ENCODE data around the gene METTL1.

METTL1 gene

DNA sequence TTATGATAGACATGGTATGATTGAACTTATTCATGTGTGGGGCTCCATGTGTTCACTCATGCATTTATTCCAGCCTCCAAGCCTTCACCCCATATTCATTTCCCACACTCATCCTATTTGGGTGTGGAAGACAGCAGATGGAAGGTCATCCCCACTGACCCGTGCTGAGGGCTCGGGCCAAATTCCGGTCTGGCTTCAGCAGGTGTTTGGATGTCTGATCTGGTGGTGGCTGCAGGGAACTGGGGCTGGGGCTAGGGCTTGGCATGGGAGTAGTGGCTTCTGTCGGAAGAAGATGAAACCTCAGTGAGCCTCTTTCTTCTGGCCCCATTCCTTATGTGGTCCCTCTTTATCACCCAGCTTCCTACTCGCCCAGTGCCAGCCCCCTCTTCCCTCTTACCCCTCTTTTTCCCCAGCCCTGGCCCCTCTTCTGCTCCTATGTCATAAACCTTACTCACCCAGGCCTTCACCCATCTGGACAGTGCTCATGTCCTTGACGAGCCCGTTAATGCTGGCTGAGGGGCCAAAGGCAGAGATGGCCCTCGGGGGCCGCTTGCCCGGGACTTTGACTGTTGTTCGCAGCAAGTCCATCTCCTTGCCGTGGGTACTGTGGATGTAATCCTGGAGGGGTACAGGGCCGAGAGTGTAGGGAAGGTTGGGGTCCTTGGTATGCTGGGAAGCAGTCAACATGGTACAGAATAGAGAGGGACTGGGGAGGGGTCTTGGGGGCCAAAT is 41.4 kb downstream of the METTL1 start:
- no peak for DNase-seq (ENCODE audit: low spot score)
- TF ChIP-seq, protein P1, sequence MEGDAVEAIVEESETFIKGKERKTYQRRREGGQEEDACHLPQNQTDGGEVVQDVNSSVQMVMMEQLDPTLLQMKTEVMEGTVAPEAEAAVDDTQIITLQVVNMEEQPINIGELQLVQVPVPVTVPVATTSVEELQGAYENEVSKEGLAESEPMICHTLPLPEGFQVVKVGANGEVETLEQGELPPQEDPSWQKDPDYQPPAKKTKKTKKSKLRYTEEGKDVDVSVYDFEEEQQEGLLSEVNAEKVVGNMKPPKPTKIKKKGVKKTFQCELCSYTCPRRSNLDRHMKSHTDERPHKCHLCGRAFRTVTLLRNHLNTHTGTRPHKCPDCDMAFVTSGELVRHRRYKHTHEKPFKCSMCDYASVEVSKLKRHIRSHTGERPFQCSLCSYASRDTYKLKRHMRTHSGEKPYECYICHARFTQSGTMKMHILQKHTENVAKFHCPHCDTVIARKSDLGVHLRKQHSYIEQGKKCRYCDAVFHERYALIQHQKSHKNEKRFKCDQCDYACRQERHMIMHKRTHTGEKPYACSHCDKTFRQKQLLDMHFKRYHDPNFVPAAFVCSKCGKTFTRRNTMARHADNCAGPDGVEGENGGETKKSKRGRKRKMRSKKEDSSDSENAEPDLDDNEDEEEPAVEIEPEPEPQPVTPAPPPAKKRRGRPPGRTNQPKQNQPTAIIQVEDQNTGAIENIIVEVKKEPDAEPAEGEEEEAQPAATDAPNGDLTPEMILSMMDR (IDR thresholded peaks at IDR 0.05; ENCODE audit: extremely low read depth, missing control alignments), result no peak

DNA sequence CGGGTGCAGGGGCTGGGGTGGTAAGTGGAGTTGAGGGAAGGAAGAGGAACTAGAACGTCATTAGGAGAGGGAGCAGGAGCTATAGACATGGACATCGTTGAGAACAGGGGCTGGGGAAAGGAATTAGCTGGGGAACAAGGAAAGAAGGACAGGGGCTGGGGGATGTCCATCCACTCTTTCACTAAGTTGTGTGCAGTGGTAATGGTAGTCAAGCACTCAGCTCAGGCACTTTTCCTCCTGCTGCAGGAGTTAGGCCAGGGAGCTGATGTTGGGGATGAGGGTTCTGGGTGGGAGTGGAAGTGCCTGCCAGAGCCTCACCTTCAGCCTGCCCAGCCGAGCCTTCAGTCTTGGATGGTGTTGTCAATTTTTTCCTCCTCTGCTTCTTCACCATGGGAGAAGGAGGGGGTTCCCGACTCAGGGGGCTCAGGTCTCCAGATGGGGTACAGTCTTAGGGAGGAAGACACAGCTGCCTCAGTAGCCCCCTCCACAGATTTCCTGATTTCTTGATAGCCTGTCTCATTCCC is 42.5 kb downstream of the METTL1 start:
- TF ChIP-seq, protein P1 (IDR thresholded peaks at IDR 0.05; ENCODE audit: extremely low read depth, missing control alignments), result no peak
- peak; percentile 13 for DNase-seq (ENCODE audit: low spot score)

DNA sequence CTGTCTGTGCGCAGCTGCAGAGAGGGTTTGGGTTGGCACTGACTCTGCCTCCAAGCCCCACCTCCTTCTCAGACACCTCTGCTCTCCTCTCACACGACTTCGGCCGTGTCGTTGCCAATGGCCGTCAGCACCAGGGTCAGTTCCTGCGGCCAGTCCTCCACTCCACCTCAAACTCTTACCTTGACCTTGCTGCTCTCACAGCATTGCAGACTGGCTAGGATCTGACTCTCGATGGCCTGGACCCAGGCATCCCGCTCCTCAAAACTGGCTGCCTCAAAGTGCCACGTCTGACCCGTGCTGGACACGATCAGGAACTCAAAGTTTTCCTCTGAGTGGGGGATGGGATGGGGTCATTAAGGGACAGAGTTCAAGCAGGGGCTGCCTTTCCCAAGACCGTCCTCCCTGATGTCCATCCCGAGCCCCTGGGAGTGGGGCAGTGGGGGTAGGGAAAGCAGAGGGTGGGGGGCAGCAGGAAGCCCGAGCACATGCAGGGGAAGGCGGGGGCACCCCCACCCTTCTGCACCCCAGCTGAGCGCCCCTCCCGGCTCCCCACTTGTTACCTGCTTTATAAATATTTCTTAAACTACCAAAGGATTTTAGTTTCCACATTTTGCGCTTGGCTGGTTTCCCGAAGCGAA is 44.0 kb downstream of the METTL1 start:
- TF ChIP-seq, protein P1 (IDR thresholded peaks at IDR 0.05; ENCODE audit: extremely low read depth, missing control alignments), result no peak
- no peak for DNase-seq (ENCODE audit: low spot score)

DNA sequence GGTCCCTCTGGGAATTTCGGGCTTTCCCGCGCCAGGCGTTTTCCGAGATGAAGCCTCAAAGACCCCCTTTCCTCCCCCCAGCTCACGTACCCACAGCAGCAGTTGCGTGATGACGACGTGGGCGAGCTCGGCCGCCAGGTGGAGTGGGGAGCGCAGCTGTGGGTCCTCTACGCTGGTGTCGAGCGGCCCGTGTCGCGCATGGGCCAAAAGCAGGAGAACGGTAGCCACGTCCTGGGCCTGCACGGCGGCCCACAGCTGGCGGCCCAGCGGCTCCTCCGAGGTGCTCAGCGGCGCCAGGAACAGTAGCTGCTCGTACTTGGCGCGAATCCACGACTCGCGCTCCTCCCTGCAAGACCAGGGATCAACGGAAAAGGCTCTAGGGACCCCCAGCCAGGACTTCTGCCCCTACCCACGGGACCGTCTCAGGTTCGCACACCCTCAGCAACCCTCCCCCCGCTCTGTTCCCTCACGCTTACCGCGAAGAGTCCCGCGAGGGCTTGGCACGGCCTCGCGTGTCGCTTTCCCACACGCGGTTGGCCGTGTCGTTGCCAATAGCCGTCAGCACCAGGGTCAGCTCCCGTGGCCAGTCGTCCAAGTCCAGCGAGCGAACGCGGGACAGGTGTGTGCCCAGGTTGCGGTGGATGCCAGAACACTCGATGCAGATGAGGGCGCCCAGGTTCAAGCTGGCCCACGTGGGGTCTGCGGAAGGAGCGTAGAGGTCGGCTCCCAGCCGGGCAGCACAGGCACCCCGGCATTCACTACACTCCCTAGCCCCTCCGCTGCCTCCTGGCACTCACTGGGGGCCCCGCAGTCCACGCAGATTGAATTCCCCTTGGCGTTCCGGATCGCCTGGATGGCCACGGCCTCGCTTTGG is 44.8 kb downstream of the METTL1 start:
- DNase-seq (ENCODE audit: low spot score), result peak; percentile 36
- TF ChIP-seq, protein P1 (IDR thresholded peaks at IDR 0.05; ENCODE audit: extremely low read depth, missing control alignments), result no peak

DNA sequence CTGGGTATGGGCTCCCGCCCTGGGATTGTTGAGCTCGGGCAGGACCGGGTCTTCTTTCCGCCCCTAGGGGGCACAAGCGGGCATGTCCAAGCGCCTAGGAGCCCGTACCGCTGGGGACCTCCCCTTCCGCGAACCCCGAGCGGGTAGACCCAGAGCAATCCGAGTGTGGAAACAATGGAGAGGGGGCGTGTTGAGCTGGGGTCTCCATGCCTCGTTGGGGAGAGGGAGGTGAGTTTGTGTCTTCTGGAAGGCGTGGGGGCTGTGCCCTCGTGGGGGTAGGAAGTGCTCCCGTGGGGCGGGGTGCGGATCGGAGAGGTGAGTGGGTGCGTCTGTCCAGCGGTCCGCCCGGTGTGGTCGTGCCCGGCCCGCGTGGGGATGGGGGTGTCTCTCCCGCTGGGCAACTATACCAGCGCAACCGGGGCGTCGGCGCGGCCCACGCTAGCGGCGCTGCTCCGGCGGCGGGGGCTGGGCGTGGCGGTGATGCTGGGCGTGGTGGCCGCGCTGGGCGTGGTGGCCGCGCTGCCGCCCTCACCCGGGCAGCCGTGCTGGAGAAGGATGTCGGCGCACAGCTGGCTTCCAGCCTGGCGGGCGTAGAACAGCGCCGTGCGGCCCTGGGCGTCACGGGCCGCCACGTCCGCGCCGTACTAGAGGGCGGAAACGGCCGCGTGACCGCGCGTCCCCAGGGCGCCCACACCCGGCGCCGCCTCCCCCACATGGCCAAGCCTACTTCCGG is 45.6 kb downstream of the METTL1 start:
- peak; percentile 55 for DNase-seq (ENCODE audit: low spot score)
- TF ChIP-seq, protein P1 (IDR thresholded peaks at IDR 0.05; ENCODE audit: extremely low read depth, missing control alignments), result no peak

DNA sequence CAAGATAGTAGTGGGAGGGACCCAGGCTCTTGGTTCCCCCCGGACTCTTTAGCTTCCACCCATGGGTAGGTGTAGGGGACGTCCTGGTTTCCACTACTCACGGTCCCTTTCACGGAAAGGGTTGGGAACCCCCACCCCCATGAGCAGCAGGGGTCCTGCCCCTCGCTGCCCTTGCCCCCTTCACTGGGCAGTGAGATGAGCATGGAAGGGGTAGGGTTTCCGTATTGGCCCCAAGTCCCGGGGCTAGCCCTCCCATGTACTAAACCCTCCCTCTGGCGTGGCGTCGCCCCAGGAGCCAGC is 46.1 kb downstream of the METTL1 start:
- peak; percentile 31 for DNase-seq (ENCODE audit: low spot score)
- TF ChIP-seq, protein P1 (IDR thresholded peaks at IDR 0.05; ENCODE audit: extremely low read depth, missing control alignments), result no peak
